Measurements from ENCODE around the gene ZNF516. TPM values are rescaled to one million over a fixed set of nuclear protein-coding genes. Genes with fewer than 3 reads are reported as not detected.

Gene ZNF516
- total and polyA plus RNA-seq, 10 of the 15 experiments (the other 5 are each of a cell fraction or from before 2014, with no cell fraction given) = 2.0 to 32.0 (median 8.3) TPM

DNA sequence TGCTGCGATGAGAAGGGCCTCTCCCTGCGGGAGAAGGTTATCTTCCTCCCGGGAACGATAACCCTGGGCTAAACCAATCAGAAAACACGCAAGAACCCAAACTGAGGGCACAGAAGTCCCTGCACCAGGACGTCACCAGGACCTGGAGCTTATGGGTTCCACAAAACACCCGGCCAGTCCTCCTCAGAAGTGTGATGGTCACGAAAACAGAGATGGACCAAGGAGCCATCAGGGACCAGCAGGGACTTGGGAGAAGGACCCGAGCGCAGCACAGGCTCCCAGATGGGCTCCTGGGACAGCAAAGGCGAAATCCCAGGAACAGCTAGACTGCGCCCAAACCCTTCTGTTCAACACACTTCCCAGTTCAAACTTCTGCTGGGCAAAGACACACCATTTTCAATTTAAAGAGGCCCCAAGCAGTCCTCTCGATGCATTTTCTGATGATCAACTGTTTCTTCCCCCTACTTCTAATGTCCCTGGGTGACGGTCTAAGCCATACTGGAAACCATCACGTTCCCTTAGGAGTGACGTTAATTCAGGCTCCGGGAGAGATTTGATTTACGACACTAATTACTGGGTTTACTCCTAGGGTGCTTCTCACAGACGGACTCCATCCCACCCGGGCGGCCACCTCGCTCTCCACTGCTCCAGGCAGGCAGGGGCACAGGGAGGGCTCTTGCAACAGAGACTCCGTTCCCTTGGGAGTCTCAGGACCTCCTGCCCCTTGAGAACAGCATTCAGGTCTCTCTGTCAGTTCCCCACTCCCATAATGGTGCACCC, 29.2 kb downstream of the ZNF516 start:
- DNase-seq (ENCODE audit: low read depth, low spot score) = no peak
- no peak overlapping the region for H3K4me2 ChIP-seq (ENCODE audit: control insufficient read depth, insufficient read depth)
- H3K79me2 ChIP-seq (ENCODE audit: control insufficient read depth, insufficient read depth, low read length) = peaks cover 59% of the 10 kb centered on the region
- H3K9ac ChIP-seq (ENCODE audit: control insufficient read depth, insufficient read depth, low read length) = no peak overlapping the region
- ChIA-PET CTCF (no interaction called here), RAD21 (ENCODE audit: unreplicated experiment) (no interaction called here), SMC1A (ENCODE audit: uncharacterized antibody, unreplicated experiment) (no interaction called here), POLR2A (no interaction called here)
- no peaks in the 10 kb centered on the region; a peak in 3 of 4 replicates for H3K36me3 ChIP-seq (ENCODE audit: control insufficient read depth in 2 of 2, insufficient read depth in 2 of 2, low read length in 1 of 2)
- H3K27me3 ChIP-seq (replicated peaks in 1 of 2; ENCODE audit: control insufficient read depth in 2 of 2, insufficient read depth in 2 of 2, low read length in 1 of 2) = no peaks in the 10 kb centered on the region
- TF ChIP-seq EZH2 (IDR thresholded peaks at IDR 0.05; ENCODE audit: borderline replicate concordance, control insufficient read depth, low read depth, low read length) = no peak
- TF ChIP-seq, protein P1, sequence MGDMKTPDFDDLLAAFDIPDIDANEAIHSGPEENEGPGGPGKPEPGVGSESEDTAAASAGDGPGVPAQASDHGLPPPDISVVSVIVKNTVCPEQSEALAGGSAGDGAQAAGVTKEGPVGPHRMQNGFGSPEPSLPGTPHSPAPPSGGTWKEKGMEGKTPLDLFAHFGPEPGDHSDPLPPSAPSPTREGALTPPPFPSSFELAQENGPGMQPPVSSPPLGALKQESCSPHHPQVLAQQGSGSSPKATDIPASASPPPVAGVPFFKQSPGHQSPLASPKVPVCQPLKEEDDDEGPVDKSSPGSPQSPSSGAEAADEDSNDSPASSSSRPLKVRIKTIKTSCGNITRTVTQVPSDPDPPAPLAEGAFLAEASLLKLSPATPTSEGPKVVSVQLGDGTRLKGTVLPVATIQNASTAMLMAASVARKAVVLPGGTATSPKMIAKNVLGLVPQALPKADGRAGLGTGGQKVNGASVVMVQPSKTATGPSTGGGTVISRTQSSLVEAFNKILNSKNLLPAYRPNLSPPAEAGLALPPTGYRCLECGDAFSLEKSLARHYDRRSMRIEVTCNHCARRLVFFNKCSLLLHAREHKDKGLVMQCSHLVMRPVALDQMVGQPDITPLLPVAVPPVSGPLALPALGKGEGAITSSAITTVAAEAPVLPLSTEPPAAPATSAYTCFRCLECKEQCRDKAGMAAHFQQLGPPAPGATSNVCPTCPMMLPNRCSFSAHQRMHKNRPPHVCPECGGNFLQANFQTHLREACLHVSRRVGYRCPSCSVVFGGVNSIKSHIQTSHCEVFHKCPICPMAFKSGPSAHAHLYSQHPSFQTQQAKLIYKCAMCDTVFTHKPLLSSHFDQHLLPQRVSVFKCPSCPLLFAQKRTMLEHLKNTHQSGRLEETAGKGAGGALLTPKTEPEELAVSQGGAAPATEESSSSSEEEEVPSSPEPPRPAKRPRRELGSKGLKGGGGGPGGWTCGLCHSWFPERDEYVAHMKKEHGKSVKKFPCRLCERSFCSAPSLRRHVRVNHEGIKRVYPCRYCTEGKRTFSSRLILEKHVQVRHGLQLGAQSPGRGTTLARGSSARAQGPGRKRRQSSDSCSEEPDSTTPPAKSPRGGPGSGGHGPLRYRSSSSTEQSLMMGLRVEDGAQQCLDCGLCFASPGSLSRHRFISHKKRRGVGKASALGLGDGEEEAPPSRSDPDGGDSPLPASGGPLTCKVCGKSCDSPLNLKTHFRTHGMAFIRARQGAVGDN (IDR thresholded peaks at IDR 0.05) = no peak
- no peak for ATAC-seq
- 74% methylated on average over 23 of the region's 23 CpGs for WGBS (ENCODE audit: insufficient coverage, insufficient replicate concordance, low lambda C conversion rate, missing lambda C conversion rate)
- in situ Hi-C loops (cut with MboI) = no loop called here
- H3K4me1 ChIP-seq (ENCODE audit: control insufficient read depth, insufficient read depth, low read length) = peaks cover 13% of the 10 kb centered on the region
- BruUV-seq (replicated peaks) = no TSS peak
- no peak overlapping the region for H2AFZ ChIP-seq (ENCODE audit: control insufficient read depth, low read depth, low read length)
- H3K9me3 ChIP-seq (replicated peaks; ENCODE audit: control insufficient read depth, insufficient read depth, low read length) = no peaks in the 10 kb centered on the region
- no peak overlapping the region for H3K27ac ChIP-seq (ENCODE audit: control insufficient read depth, insufficient read depth)
- no peak overlapping the region for H3K4me3 ChIP-seq
- no peak for FAIRE-seq
- intact Hi-C loops (cut with micrococcal nuclease; ENCODE audit: unreplicated experiment) = no loop called here
- peaks cover 3% of the 10 kb centered on the region; the same call in 1 of the 2 replicates for H4K20me1 ChIP-seq (ENCODE audit: control insufficient read depth, insufficient read depth)

Measured in GM12878 (cell line).